GM23248 (cell line): ENCODE results near the gene NUDT2. TPM values are rescaled to one million over a fixed set of nuclear protein-coding genes. Genes with fewer than 3 reads are reported as not detected.

Experiments used
- DNase-seq: peaks from one replicate; pipeline ENCODE4 v3.0.0-alpha.2; 2015
- H2AFZ ChIP-seq: fragments of 200-600 bp; sonication (generic); 2 replicates; pipeline ENCODE4 v1.6.1; 2016; ENCODE audit warnings: antibody characterized with exemption
- H3F3A ChIP-seq: fragments of 200-600 bp; sonication (generic); 2 replicates; pipeline ENCODE4 v1.6.1; 2016; ENCODE audit warnings: mild to moderate bottlenecking, antibody characterized with exemption, mixed run types; ENCODE audit not compliant: insufficient read depth
- H3K27ac ChIP-seq: fragments of 200-600 bp; sonication (generic); 2 replicates; pipeline ENCODE4 v1.5.1; 2016; ENCODE audit warnings: mild to moderate bottlenecking
- H3K27me3 ChIP-seq: fragments of 200-600 bp; sonication (generic); replicated peaks from 2 replicates; pipeline ENCODE4 v1.6.1; 2016; ENCODE audit warnings: mild to moderate bottlenecking; ENCODE audit not compliant: insufficient read depth
- H3K36me3 ChIP-seq: fragments of 200-600 bp; sonication (generic); 2 replicates; pipeline ENCODE4 v1.6.1; 2016; ENCODE audit warnings: low read depth, mild to moderate bottlenecking
- H3K4me1 ChIP-seq: fragments of 200-600 bp; sonication (generic); 2 replicates; pipeline ENCODE4 v1.6.1; 2016; ENCODE audit warnings: mild to moderate bottlenecking; ENCODE audit not compliant: insufficient read depth
- H3K4me2 ChIP-seq: fragments of 200-600 bp; sonication (generic); one replicate; pipeline ENCODE4 v1.6.1; 2016; ENCODE audit warnings: mild to moderate bottlenecking; ENCODE audit not compliant: unreplicated experiment
- H3K4me3 ChIP-seq: fragments of 200-600 bp; sonication (generic); 2 replicates; pipeline ENCODE4 v1.5.1; 2016; ENCODE audit warnings: mild to moderate bottlenecking
- H3K79me2 ChIP-seq: fragments of 200-600 bp; sonication (generic); 2 replicates; pipeline ENCODE4 v1.6.1; 2016; ENCODE audit warnings: mild to moderate bottlenecking; ENCODE audit not compliant: insufficient read depth
- H3K9ac ChIP-seq: fragments of 200-600 bp; sonication (generic); 2 replicates; pipeline ENCODE4 v1.6.1; 2016; ENCODE audit warnings: mild to moderate bottlenecking
- H3K9me2 ChIP-seq: fragments of 200-600 bp; sonication (generic); 2 replicates; pipeline ENCODE4 v1.6.1; 2016; ENCODE audit warnings: mixed run types, mild to moderate bottlenecking, moderate library complexity; ENCODE audit not compliant: insufficient read depth
- H3K9me3 ChIP-seq: fragments of 200-600 bp; sonication (generic); one replicate; pipeline ENCODE4 v1.6.1; 2017; ENCODE audit warnings: low read depth
- H4K20me1 ChIP-seq: fragments of 200-600 bp; sonication (generic); 2 replicates; pipeline ENCODE4 v1.6.0; 2016; ENCODE audit not compliant: insufficient read depth
- EZH2 ChIP-seq: fragments of 200-600 bp; sonication (generic); IDR thresholded peaks from 2 replicates; pipeline ENCODE4 v1.6.1; 2018; ENCODE audit warnings: antibody characterized with exemption, mild to moderate bottlenecking; ENCODE audit not compliant: insufficient read depth, poor library complexity, severe bottlenecking
- EZH2phosphoT487 ChIP-seq: fragments of 200-600 bp; sonication (generic); IDR thresholded peaks from 2 replicates; pipeline ENCODE4 v1.6.1; 2018; ENCODE audit warnings: antibody characterized with exemption, moderate library complexity, mild to moderate bottlenecking, low read depth; ENCODE audit not compliant: insufficient read depth
- WGBS, 2 experiments: methylation state at CpG; one replicate each; pipeline ENCODE4 v1.1.6; 2015 to 2017; ENCODE audit warnings: low lambda C conversion rate in 2 of 2, low coverage in 1 of 2; ENCODE audit errors: missing lambda C conversion rate in 2 of 2; 5-methylcytosine and 5-hydroxymethylcytosine counted together
- in situ Hi-C: fragments of 300-500 bp; cut with MboI; formaldehyde crosslinking; loops from 2 replicates; pipeline ENCODE4 v1.15.0; 2020
- polyA plus RNA-seq: library from polyadenylated mRNA; unstranded; fragments of >200 nt; fragmentation: Nextera tagmentation; extraction: Ambion mirVana; gene quantifications from 2 replicates; pipeline ENCODE4 v1.2.1, GENCODE V29; 2016
- total RNA-seq: library from RNA; depleted of rRNA; stranded (reverse); fragments of >200 nt; shearing (Covaris generic); gene quantifications from 2 replicates; pipeline ENCODE4 v1.2.3, GENCODE V29; 2014

Gene NUDT2
- total and polyA plus RNA-seq, 2 experiments from 2014 or later, result 12.5 to 17.6 TPM

- no peaks in the 10 kb centered on the region for H3K4me1 ChIP-seq
- no peak overlapping the region for H3K27ac ChIP-seq
- no peaks in the 10 kb centered on the region for H3K79me2 ChIP-seq
- H3F3A ChIP-seq, result no peaks in the 10 kb centered on the region
- no peaks in the 10 kb centered on the region for H4K20me1 ChIP-seq
- no peaks in the 10 kb centered on the region for H3K27me3 ChIP-seq
- H3K9ac ChIP-seq, result no peak overlapping the region
- H3K36me3 ChIP-seq, result peaks cover 10% of the 10 kb centered on the region; the same call in 1 of the 2 replicates
- no peak overlapping the region for H3K4me2 ChIP-seq
- in situ Hi-C loops, result loop anchor here (5.0 kb wide), 1 partner anchor 36 kb away; the partner anchor contains the start of gene MYORG
- TF ChIP-seq EZH2phosphoT487 (no peak), EZH2 (no peak)
- no peaks in the 10 kb centered on the region for H3K9me3 ChIP-seq
- no peaks in the 10 kb centered on the region for H3K9me2 ChIP-seq
- DNase-seq, result no peak
- H3K4me3 ChIP-seq, result no peak overlapping the region
- 85 to 86% methylated on average over 5 to 7 of the region's 7 CpGs for WGBS, 2 experiments
- no peak overlapping the region for H2AFZ ChIP-seq
Measured at GRCh38 chr9:34341659-34342295, 12.4 kb downstream of the NUDT2 start.

GRCh38 chr9:34343090-34343489 is 13.7 kb downstream of the NUDT2 start:
- in situ Hi-C loops, result loop anchor here (5.0 kb wide), 1 partner anchor 34 kb away; the partner anchor contains the start of gene MYORG
- no peaks in the 10 kb centered on the region for H3K79me2 ChIP-seq
- TF ChIP-seq EZH2phosphoT487 (no peak), EZH2 (no peak)
- no peak overlapping the region for H2AFZ ChIP-seq
- no peak overlapping the region for H3K4me3 ChIP-seq
- H3K4me1 ChIP-seq, result no peaks in the 10 kb centered on the region
- peaks cover 10% of the 10 kb centered on the region; the same call in 1 of the 2 replicates for H3K36me3 ChIP-seq
- H3F3A ChIP-seq, result no peaks in the 10 kb centered on the region
- no peaks in the 10 kb centered on the region for H3K9me2 ChIP-seq
- WGBS, 2 experiments, result 78 to 83% methylated on average over 5 of the region's 5 CpGs
- no peaks in the 10 kb centered on the region for H4K20me1 ChIP-seq
- H3K27ac ChIP-seq, result no peak overlapping the region
- H3K9ac ChIP-seq, result no peak overlapping the region
- no peaks in the 10 kb centered on the region for H3K9me3 ChIP-seq
- DNase-seq, result no peak
- H3K27me3 ChIP-seq, result no peaks in the 10 kb centered on the region
- H3K4me2 ChIP-seq, result no peak overlapping the region

- in situ Hi-C loops, result loop anchor here (5.0 kb wide), 1 partner anchor 34 kb away; the partner anchor contains the start of gene MYORG
- no peaks in the 10 kb centered on the region for H3K4me1 ChIP-seq
- H4K20me1 ChIP-seq, result no peaks in the 10 kb centered on the region
- no peak overlapping the region for H2AFZ ChIP-seq
- no peaks in the 10 kb centered on the region for H3K27me3 ChIP-seq
- no peak overlapping the region for H3K9ac ChIP-seq
- TF ChIP-seq EZH2phosphoT487, result no peak
- no peak for TF ChIP-seq EZH2
- no peak overlapping the region for H3K27ac ChIP-seq
- no peaks in the 10 kb centered on the region for H3K9me2 ChIP-seq
- no peaks in the 10 kb centered on the region for H3K9me3 ChIP-seq
- H3K79me2 ChIP-seq, result no peaks in the 10 kb centered on the region
- H3K36me3 ChIP-seq, result peaks cover 9% of the 10 kb centered on the region; the same call in 1 of the 2 replicates
- 73 to 93% methylated on average over 1 of the region's 1 CpG for WGBS, 2 experiments
- no peak for DNase-seq
- H3K4me3 ChIP-seq, result no peak overlapping the region
- H3K4me2 ChIP-seq, result no peak overlapping the region
- H3F3A ChIP-seq, result no peaks in the 10 kb centered on the region
Measured at GRCh38 chr9:34343605-34344004, 14.2 kb downstream of the NUDT2 start.

GRCh38 chr9:34346873-34347799 is 17.8 kb downstream of the NUDT2 start:
- H3F3A ChIP-seq, result no peaks in the 10 kb centered on the region
- H3K4me2 ChIP-seq, result no peak overlapping the region
- no peak overlapping the region for H3K27ac ChIP-seq
- H3K27me3 ChIP-seq, result no peaks in the 10 kb centered on the region
- no peaks in the 10 kb centered on the region for H4K20me1 ChIP-seq
- TF ChIP-seq EZH2phosphoT487 (no peak), EZH2 (no peak)
- WGBS, 2 experiments, result 82 to 87% methylated on average over 15 of the region's 15 CpGs
- no peak overlapping the region for H3K4me3 ChIP-seq
- no peak overlapping the region for H3K9ac ChIP-seq
- no peaks in the 10 kb centered on the region for H3K4me1 ChIP-seq
- no peaks in the 10 kb centered on the region for H3K9me3 ChIP-seq
- no peaks in the 10 kb centered on the region for H3K9me2 ChIP-seq
- no peak for DNase-seq
- H2AFZ ChIP-seq, result no peak overlapping the region
- no peaks in the 10 kb centered on the region; the same call in 1 of the 2 replicates for H3K36me3 ChIP-seq
- in situ Hi-C loops, result no loop called here
- no peaks in the 10 kb centered on the region for H3K79me2 ChIP-seq
